Liver (tissue), 9 donors: ENCODE measurements around the gene CCDC93. TPM values are rescaled to one million over a fixed set of nuclear protein-coding genes. Genes with fewer than 3 reads are reported as not detected.

ENCODE experiments used
- DNase-seq: peaks from one replicate; pipeline ENCODE4 v3.0.0-alpha.2; 2017; ENCODE audit warnings: low spot score
- H3K27ac ChIP-seq, 2 donors: one replicate each; pipeline ENCODE4 v1.7.0; 2013; ENCODE audit warnings: inconsistent platforms in 2 of 2, low read length in 2 of 2, control low read depth in 1 of 2, low read depth in 1 of 2, mild to moderate bottlenecking in 1 of 2
- H3K27me3 ChIP-seq, 4 donors: one replicate each; pipeline versions ENCODE4 v1.6.1 to v1.7.0; 2013; ENCODE audit warnings: low read length in 3 of 4, inconsistent platforms in 1 of 4, mild to moderate bottlenecking in 1 of 4, moderate library complexity in 1 of 4; ENCODE audit not compliant: control insufficient read depth in 4 of 4, insufficient read depth in 4 of 4
- H3K36me3 ChIP-seq, 4 donors: one replicate each; pipeline versions ENCODE4 v1.6.1 to v1.7.0; 2013; ENCODE audit warnings: low read length in 3 of 4, mild to moderate bottlenecking in 3 of 4, low read depth in 1 of 4, moderate library complexity in 1 of 4; ENCODE audit not compliant: control insufficient read depth in 4 of 4, insufficient read depth in 3 of 4
- H3K4me1 ChIP-seq, 4 donors: one replicate each; pipeline versions ENCODE4 v1.6.1 to v1.7.0; 2013; ENCODE audit warnings: low read length in 3 of 4, mild to moderate bottlenecking in 3 of 4, moderate library complexity in 1 of 4; ENCODE audit not compliant: control insufficient read depth in 4 of 4, insufficient read depth in 4 of 4
- H3K4me3 ChIP-seq, 3 donors: one replicate each; pipeline versions ENCODE4 v1.6.1 to v1.7.0; 2013; ENCODE audit warnings: low read length in 3 of 3, control low read depth in 1 of 3, low read depth in 1 of 3, mild to moderate bottlenecking in 1 of 3
- H3K9ac ChIP-seq, 2 donors: one replicate each; pipeline ENCODE4 v1.7.0; 2013; ENCODE audit warnings: low read length in 2 of 2, mild to moderate bottlenecking in 2 of 2, moderate library complexity in 2 of 2, control low read depth in 1 of 2, low read depth in 1 of 2
- H3K9me3 ChIP-seq, 4 donors: one replicate each; pipeline versions ENCODE4 v1.6.1 to v1.7.0; 2013; ENCODE audit warnings: low read length in 3 of 4; ENCODE audit not compliant: control insufficient read depth in 4 of 4
- FOXA1 ChIP-seq: IDR thresholded peaks from 2 replicates; pipeline ENCODE4 v1.6.1; 2016; ENCODE audit warnings: antibody characterized with exemption
- FOXA2 ChIP-seq: IDR thresholded peaks from 2 replicates; pipeline ENCODE4 v1.6.1; 2016; ENCODE audit warnings: antibody characterized with exemption
- GABPA ChIP-seq, 2 donors: IDR thresholded peaks in 1 of 2; conservative IDR thresholded peaks in 1 of 2; 2 replicates each; pipeline ENCODE4 v1.6.1; 2016; ENCODE audit warnings: antibody characterized with exemption in 2 of 2, mild to moderate bottlenecking in 1 of 2, moderate library complexity in 1 of 2
- HNF4A ChIP-seq, 2 donors: conservative IDR thresholded peaks; 2 replicates each; pipeline ENCODE4 v1.6.1; 2016; ENCODE audit warnings: antibody characterized with exemption in 2 of 2, mild to moderate bottlenecking in 2 of 2
- HNF4G ChIP-seq: IDR thresholded peaks from 2 replicates; pipeline ENCODE4 v1.6.1; 2016; ENCODE audit warnings: antibody characterized with exemption
- JUND ChIP-seq, 2 donors: IDR thresholded peaks; 2 replicates each; pipeline ENCODE4 v1.6.1; 2016; ENCODE audit warnings: antibody characterized with exemption in 2 of 2
- NR2F2 ChIP-seq: IDR thresholded peaks from 2 replicates; pipeline ENCODE4 v1.6.1; 2016; ENCODE audit warnings: antibody characterized with exemption
- RAD21 ChIP-seq, 2 donors: IDR thresholded peaks; 2 replicates each; pipeline ENCODE4 v1.6.1; 2016; ENCODE audit warnings: antibody characterized with exemption in 2 of 2, mild to moderate bottlenecking in 2 of 2
- RXRA ChIP-seq, 2 donors: IDR thresholded peaks; 2 replicates each; pipeline ENCODE4 v1.6.1; 2017 to 2018; ENCODE audit warnings: antibody characterized with exemption in 2 of 2, mild to moderate bottlenecking in 1 of 2
- SP1 ChIP-seq: IDR thresholded peaks from 2 replicates; pipeline ENCODE4 v1.6.1; 2018; ENCODE audit warnings: antibody characterized with exemption, mild to moderate bottlenecking
- YY1 ChIP-seq: IDR thresholded peaks from 2 replicates; pipeline ENCODE4 v1.6.1; 2016; ENCODE audit warnings: antibody characterized with exemption, mild to moderate bottlenecking
- WGBS: extraction: QIAGEN DNeasy Blood & Tissue Kit; methylation state at CpG from one replicate; pipeline ENCODE4 v1.1.7; 2013; 5-methylcytosine and 5-hydroxymethylcytosine counted together
- polyA plus RNA-seq, 2 donors: library from polyadenylated mRNA; stranded (reverse) in 1 of 2; unstranded in 1 of 2; fragments of 200-250 nt in 1 of 2; fragments of >200 nt in 1 of 2; fragmentation: Nextera tagmentation in 1 of 2; extraction: Ambion mirVana in 1 of 2; gene quantifications; one replicate each; pipeline versions ENCODE4 v1.2.1 to v1.2.3, GENCODE V29; 2013 to 2015
- total RNA-seq, 2 donors: library from RNA; depleted of rRNA; stranded (reverse); fragments of >200 nt; gene quantifications; one replicate each; pipeline ENCODE4 v1.2.3, GENCODE V29; 2014
- TF ChIP-seq, protein P1 (sequence below): IDR thresholded peaks from 2 replicates; pipeline ENCODE4 v1.6.1; 2016; ENCODE audit warnings: antibody characterized with exemption
- TF ChIP-seq, protein P2 (sequence below): IDR thresholded peaks from 2 replicates; pipeline ENCODE4 v1.6.1; 2016; ENCODE audit warnings: antibody characterized with exemption
- TF ChIP-seq, protein P3 (sequence below): IDR thresholded peaks from 2 replicates; pipeline ENCODE4 v1.6.1; 2016; ENCODE audit warnings: antibody characterized with exemption, mild to moderate bottlenecking
- TF ChIP-seq, protein P4 (sequence below): IDR thresholded peaks from 2 replicates; pipeline ENCODE4 v1.6.1; 2016; ENCODE audit warnings: antibody characterized with exemption
- TF ChIP-seq, protein P5 (sequence below): fragments of 150-350 bp; IDR thresholded peaks from 2 replicates; pipeline ENCODE4 v1.5.1; 2017; ENCODE audit warnings: improper control_type of control experiment, low read depth, low read length; ENCODE audit not compliant: missing input control
- donor health status: healthy.
- donor health status: healthy.
- donor health status: healthy.
- donor health status: healthy.
- donor health status: healthy.

CCDC93 gene
- total and polyA plus RNA-seq, 4 donors = 4.0 to 14.2 (median 8.5) TPM

DNA sequence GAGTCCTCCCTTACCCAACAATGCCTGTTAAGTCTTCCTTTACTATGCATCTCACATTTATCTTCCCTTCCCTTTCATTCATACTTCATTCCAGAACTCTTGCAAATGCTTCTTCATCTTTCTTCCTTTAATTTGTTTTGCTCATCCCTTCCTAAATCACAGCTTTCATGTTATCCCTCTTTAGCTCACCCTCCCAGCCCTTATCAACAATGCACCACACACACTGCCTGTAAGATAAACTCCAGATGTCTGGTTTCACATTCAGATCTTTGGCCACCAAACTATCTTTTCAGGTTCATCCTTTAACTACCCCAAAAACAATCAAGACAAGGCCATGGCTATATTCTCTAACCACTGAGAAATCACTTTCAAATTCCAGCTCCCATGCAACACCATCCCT, 3.4 kb downstream of the CCDC93 start:
- Histone ChIP-seq H3K27ac (no peak overlapping the region), H3K27me3 (no peaks in the 10 kb centered on the region), H3K4me3 (no peak overlapping the region), H3K36me3 (peaks cover 7 to 20% (median 17%) of the 10 kb centered on the region in 4 donors), H3K4me1 (peaks cover 7 to 21% (median 19%) of the 10 kb centered on the region in 4 donors), H3K9me3 (no peaks in the 10 kb centered on the region), H3K9ac (no peak overlapping the region)
- no peak for DNase-seq
- TF ChIP-seq YY1 (no peak), NR2F2 (no peak), JUND (IDR thresholded peaks at IDR 0.05) (no peak), FOXA2 (no peak), RXRA (IDR thresholded peaks at IDR 0.05) (no peak), RAD21 (IDR thresholded peaks at IDR 0.05) (no peak)

DNA sequence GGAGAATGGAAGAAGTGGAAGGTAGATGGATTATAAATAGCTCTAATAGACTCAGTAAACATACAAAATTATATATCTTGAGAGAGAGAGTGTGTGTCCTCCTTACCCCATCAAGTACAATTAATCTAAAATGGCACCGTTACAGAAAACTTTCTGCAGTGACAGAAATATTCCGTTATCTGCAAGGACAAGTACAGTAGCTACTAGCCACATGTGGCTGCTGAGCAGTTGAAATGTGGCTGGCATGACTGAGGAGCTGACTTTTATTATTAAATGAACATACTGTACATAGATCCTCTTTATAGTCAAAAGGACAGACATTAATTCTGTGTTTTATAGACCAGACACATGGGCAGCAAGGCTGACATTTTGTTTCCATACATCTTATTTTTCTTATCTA, 7.0 kb downstream of the CCDC93 start:
- no peak overlapping the region for H3K27ac ChIP-seq
- H3K4me1 ChIP-seq = peaks cover 0 to 7% (median 1%) of the 10 kb centered on the region in 4 donors
- no peak for DNase-seq
- no peaks in the 10 kb centered on the region for H3K9me3 ChIP-seq
- H3K9ac ChIP-seq = no peak overlapping the region
- TF ChIP-seq RXRA (IDR thresholded peaks at IDR 0.05) (no peak), GABPA (IDR thresholded peaks at IDR 0.05 in 1 of 2, conservative IDR thresholded peaks at IDR 0.05 in 1 of 2) (no peak), JUND (IDR thresholded peaks at IDR 0.05) (no peak), SP1 (no peak), HNF4G (no peak), FOXA1 (no peak), HNF4A (conservative IDR thresholded peaks at IDR 0.05) (no peak)
- TF ChIP-seq, protein P1, sequence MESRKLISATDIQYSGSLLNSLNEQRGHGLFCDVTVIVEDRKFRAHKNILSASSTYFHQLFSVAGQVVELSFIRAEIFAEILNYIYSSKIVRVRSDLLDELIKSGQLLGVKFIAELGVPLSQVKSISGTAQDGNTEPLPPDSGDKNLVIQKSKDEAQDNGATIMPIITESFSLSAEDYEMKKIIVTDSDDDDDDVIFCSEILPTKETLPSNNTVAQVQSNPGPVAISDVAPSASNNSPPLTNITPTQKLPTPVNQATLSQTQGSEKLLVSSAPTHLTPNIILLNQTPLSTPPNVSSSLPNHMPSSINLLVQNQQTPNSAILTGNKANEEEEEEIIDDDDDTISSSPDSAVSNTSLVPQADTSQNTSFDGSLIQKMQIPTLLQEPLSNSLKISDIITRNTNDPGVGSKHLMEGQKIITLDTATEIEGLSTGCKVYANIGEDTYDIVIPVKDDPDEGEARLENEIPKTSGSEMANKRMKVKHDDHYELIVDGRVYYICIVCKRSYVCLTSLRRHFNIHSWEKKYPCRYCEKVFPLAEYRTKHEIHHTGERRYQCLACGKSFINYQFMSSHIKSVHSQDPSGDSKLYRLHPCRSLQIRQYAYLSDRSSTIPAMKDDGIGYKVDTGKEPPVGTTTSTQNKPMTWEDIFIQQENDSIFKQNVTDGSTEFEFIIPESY = no peak
- TF ChIP-seq, protein P2, sequence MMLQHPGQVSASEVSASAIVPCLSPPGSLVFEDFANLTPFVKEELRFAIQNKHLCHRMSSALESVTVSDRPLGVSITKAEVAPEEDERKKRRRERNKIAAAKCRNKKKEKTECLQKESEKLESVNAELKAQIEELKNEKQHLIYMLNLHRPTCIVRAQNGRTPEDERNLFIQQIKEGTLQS = no peak
- TF ChIP-seq, protein P3, sequence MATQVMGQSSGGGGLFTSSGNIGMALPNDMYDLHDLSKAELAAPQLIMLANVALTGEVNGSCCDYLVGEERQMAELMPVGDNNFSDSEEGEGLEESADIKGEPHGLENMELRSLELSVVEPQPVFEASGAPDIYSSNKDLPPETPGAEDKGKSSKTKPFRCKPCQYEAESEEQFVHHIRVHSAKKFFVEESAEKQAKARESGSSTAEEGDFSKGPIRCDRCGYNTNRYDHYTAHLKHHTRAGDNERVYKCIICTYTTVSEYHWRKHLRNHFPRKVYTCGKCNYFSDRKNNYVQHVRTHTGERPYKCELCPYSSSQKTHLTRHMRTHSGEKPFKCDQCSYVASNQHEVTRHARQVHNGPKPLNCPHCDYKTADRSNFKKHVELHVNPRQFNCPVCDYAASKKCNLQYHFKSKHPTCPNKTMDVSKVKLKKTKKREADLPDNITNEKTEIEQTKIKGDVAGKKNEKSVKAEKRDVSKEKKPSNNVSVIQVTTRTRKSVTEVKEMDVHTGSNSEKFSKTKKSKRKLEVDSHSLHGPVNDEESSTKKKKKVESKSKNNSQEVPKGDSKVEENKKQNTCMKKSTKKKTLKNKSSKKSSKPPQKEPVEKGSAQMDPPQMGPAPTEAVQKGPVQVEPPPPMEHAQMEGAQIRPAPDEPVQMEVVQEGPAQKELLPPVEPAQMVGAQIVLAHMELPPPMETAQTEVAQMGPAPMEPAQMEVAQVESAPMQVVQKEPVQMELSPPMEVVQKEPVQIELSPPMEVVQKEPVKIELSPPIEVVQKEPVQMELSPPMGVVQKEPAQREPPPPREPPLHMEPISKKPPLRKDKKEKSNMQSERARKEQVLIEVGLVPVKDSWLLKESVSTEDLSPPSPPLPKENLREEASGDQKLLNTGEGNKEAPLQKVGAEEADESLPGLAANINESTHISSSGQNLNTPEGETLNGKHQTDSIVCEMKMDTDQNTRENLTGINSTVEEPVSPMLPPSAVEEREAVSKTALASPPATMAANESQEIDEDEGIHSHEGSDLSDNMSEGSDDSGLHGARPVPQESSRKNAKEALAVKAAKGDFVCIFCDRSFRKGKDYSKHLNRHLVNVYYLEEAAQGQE = no peak
- TF ChIP-seq, protein P4, sequence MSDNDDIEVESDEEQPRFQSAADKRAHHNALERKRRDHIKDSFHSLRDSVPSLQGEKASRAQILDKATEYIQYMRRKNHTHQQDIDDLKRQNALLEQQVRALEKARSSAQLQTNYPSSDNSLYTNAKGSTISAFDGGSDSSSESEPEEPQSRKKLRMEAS = no peak
- TF ChIP-seq, protein P5, sequence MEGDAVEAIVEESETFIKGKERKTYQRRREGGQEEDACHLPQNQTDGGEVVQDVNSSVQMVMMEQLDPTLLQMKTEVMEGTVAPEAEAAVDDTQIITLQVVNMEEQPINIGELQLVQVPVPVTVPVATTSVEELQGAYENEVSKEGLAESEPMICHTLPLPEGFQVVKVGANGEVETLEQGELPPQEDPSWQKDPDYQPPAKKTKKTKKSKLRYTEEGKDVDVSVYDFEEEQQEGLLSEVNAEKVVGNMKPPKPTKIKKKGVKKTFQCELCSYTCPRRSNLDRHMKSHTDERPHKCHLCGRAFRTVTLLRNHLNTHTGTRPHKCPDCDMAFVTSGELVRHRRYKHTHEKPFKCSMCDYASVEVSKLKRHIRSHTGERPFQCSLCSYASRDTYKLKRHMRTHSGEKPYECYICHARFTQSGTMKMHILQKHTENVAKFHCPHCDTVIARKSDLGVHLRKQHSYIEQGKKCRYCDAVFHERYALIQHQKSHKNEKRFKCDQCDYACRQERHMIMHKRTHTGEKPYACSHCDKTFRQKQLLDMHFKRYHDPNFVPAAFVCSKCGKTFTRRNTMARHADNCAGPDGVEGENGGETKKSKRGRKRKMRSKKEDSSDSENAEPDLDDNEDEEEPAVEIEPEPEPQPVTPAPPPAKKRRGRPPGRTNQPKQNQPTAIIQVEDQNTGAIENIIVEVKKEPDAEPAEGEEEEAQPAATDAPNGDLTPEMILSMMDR = no peak
- no peak overlapping the region for H3K4me3 ChIP-seq
- no peaks in the 10 kb centered on the region for H3K27me3 ChIP-seq
- WGBS = 91% methylated on average over 2 of the region's 2 CpGs
- H3K36me3 ChIP-seq = peaks cover 9 to 39% (median 28%) of the 10 kb centered on the region in 4 donors
